GM12873 (cell line): Measurements from ENCODE around the gene PCDH9.

Source experiments
- CTCF ChIP-seq: IDR thresholded peaks from 2 replicates; pipeline ENCODE4 v1.5.1; 2012; ENCODE audit warnings: low read depth, mild to moderate bottlenecking, moderate library complexity, low read length, control low read depth; ENCODE audit not compliant: insufficient read depth; ENCODE audit errors: missing control alignments

PCDH9 gene

DNA sequence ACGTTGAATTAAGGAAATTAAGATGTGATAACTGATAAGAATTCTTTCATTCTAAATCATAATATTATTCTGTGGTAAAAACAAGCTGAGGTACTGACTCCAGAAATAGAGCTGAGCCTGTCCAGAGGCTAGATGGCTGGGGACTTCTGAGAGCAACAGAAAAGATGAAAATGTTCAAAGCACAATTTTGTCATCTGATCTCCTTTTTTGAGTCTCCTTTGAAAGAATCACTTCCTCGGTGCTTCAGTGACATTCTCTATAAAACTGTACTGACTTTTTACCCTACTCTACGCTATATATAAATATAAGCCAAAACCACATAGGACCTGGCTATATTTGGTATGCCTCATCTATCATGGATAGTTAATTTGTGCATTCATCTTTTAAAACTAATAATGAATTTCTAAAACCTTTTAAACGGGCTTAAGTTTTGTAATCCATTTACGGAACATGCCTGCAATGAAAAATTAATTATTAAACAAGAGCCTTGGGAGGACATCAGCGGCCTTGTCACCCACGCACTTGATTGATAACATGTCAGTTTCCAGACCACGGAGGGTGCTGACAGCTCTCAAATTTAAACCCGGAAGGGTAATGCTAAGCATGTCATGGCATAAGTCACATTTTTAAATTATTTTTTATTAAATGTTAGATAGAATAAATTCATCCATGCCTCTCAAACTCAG, 235.5 kb downstream of the PCDH9 start:
- TF ChIP-seq CTCF: no peak

DNA sequence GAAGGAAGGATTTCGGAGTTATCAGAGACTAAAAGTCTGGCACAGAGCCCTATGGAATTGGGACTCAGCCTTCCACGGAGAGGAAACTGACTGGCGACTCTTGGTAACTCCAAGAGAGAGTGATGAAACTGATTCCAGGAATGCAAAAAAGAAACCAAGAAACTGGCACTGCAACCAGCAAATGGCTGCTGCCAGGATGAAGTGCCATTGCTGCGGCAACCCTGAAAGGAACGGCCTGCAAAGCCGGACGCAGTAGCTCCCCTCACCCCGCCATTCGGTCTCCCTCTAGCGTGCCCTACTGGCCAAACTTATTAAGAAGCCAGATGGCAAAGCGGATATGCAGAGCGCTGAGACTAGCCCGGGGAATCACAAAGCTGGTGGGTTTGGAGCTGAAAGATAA, 236.0 kb downstream of the PCDH9 start:
- peak; percentile 49 for TF ChIP-seq CTCF

GRCh38 chr13:66992719-66993118, 237.4 kb downstream of the PCDH9 start:
- TF ChIP-seq CTCF: no peak

- TF ChIP-seq CTCF: no peak
Observed at GRCh38 chr13:66992183-66992582, 238.0 kb downstream of the PCDH9 start.

DNA sequence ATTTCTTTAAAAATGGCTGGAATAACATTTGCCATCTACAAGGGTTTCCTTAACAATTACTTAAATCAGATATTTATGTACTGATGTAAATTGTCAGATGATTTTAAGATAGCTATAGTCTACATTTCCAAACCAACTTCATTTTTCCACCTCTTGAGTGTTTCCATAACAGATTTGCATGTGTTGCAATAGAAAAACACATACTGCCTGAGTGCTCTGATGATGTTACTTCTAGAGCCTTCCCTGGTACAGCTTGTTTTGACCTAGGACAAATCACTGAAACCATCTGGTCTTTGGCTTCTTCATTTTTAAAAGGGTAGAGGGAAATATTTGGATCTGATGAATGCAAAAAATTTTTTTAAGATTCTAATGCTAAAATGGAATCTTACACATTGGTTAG, 245.9 kb downstream of the PCDH9 start:
- no peak for TF ChIP-seq CTCF

DNA sequence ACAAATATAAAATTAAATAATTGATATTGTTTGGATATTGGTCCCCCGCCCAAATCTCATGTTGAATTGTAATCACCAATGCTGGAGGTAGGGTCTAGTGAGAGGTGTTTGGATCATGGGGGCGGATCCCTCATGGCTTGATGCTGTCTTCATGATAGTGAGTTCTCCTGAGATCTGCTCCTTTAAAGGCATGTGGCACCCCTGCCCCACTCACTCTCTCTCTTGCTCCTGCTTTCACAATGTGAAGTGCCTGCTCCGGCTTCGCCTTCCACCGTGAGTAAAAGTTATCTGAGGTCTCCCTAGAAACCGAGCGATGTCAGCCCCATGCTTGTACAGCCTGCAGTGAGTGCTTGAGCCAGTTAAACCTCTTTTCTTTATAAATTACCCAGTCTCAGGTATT, 248.2 kb downstream of the PCDH9 start:
- no peak for TF ChIP-seq CTCF

DNA sequence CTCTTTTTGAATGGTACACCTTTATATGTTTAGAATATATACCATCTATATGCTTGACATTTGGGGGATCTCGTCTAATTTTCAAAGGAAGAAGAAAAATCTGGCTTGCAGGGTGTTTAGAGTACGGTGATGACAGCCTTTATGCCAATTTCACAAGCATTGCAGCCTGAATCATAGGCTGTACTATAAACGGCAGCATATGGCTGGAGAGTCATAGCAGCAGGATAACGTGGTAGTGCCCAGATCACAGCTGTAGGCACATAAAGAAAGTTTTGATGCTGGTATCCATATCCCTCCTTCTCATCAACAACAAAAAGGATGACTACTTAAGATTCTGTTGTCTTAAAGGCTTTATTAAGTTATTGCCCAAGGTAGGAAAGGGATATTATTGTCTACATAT, 253.0 kb downstream of the PCDH9 start:
- no peak for TF ChIP-seq CTCF

DNA sequence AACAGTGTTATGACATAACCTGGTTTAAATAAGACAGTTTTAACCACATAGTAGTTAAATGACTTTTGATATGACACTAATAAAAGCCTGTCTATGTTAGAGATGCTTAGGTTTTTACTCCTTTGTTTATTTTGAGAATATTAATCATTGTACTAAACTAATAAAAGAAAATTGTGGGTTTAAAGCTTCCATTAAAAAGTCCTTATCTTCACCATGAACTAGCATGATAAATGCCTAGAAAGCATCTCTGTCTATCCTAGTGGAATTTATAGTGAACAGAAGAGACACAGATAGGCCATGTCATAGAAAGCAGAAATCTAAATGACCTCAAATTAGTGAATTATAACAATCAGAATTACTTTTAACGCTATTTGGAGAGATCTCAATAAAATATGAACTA, 255.2 kb downstream of the PCDH9 start:
- TF ChIP-seq CTCF: no peak
